Sigmoid colon (tissue), 4 donors: ENCODE data around the gene C1QL1.

Experiments
- EP300 ChIP-seq, 4 donors: sonication (generic); formaldehyde crosslinking; IDR thresholded peaks; one replicate each; pipeline ENCODE4 v1.6.1; 2017; ENCODE audit warnings: antibody characterized with exemption in 4 of 4
- POLR2A ChIP-seq, 2 donors: fragments of 450-650 bp; IDR thresholded peaks; one replicate each; pipeline ENCODE4 v1.6.1; 2016; ENCODE audit warnings: antibody characterized with exemption in 2 of 2, mild to moderate bottlenecking in 2 of 2, moderate library complexity in 2 of 2
- POLR2AphosphoS5 ChIP-seq, 4 donors: sonication (generic); formaldehyde crosslinking; IDR thresholded peaks; one replicate each; pipeline ENCODE4 v1.6.1; 2017; ENCODE audit warnings: antibody characterized with exemption in 4 of 4
- TF ChIP-seq, protein P1 (sequence below), 4 experiments: fragments of 450-650 bp in 3 of 4; fragments of 200-600 bp in 1 of 4; IDR thresholded peaks; one replicate each; pipeline ENCODE4 v1.5.1; 2016 to 2019; ENCODE audit warnings: antibody characterized with exemption in 4 of 4, mild to moderate bottlenecking in 3 of 4, moderate library complexity in 2 of 4

DNA sequence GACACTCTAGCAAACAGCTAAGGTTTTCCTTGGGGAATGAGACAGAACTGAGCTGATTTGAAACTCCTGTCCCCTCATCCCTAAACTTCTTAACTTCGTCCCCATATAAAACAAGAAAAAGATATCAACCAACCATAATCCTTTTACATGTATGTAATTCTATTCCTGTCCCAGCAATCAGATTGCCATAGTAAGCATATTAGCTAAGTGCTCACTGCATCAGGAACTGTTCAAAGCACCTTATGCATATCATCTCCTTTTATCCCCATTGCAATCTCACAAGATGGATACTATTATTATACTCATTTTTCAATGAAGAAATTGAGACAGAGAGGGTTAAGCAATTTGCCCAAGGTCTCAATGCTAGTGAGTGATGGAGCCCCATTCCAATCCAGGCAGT lies 27.3 kb downstream of the C1QL1 start:
- TF ChIP-seq, protein P1, sequence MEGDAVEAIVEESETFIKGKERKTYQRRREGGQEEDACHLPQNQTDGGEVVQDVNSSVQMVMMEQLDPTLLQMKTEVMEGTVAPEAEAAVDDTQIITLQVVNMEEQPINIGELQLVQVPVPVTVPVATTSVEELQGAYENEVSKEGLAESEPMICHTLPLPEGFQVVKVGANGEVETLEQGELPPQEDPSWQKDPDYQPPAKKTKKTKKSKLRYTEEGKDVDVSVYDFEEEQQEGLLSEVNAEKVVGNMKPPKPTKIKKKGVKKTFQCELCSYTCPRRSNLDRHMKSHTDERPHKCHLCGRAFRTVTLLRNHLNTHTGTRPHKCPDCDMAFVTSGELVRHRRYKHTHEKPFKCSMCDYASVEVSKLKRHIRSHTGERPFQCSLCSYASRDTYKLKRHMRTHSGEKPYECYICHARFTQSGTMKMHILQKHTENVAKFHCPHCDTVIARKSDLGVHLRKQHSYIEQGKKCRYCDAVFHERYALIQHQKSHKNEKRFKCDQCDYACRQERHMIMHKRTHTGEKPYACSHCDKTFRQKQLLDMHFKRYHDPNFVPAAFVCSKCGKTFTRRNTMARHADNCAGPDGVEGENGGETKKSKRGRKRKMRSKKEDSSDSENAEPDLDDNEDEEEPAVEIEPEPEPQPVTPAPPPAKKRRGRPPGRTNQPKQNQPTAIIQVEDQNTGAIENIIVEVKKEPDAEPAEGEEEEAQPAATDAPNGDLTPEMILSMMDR (IDR thresholded peaks at IDR 0.05): no peak
- TF ChIP-seq POLR2A (IDR thresholded peaks at IDR 0.05) (no peak), EP300 (IDR thresholded peaks at IDR 0.05) (no peak), POLR2AphosphoS5 (IDR thresholded peaks at IDR 0.05) (no peak)
